Measurements from ENCODE around the gene DUSP18. TPM values are rescaled to one million over a fixed set of nuclear protein-coding genes. Genes with fewer than 3 reads are reported as not detected.

Gene DUSP18
- total and polyA plus RNA-seq, 9 of the 15 experiments (the other 6 are each of a cell fraction or from before 2014, with no cell fraction given), result 1.00 to 3.7 (median 1.5) TPM

- no peak overlapping the region for H2AFZ ChIP-seq (ENCODE audit: low read depth, low read length)
- ChIA-PET POLR2A (interaction anchor here (0.5 to 0.9 kb wide), 2 partner anchors 11 to 116 kb away, joined by 3 to 5 read pairs; no protein-coding TSS in a partner anchor), CTCF (ENCODE audit: low intra/inter-chr PET ratio) (no interaction called here)
- no peaks in the 10 kb centered on the region for H4K20me1 ChIP-seq (replicated peaks; ENCODE audit: control insufficient read depth, insufficient read depth, low read length)
- H3K4me2 ChIP-seq (ENCODE audit: insufficient read depth, low read length), result no peak overlapping the region
- H3K9me3 ChIP-seq (replicated peaks; ENCODE audit: control insufficient read depth, insufficient read depth, low read depth, low read length), result no peaks in the 10 kb centered on the region
- no TSS peak for BruUV-seq (replicated peaks)
- no peaks in the 10 kb centered on the region for H3K27me3 ChIP-seq (ENCODE audit: control insufficient read depth in 2 of 2, insufficient read depth in 2 of 2, low read length in 2 of 2)
- H3K9ac ChIP-seq (ENCODE audit: insufficient read depth in 1 of 2, low read depth in 2 of 2, low read length in 2 of 2), result no peak overlapping the region
- no peaks in the 10 kb centered on the region for H3K9me1 ChIP-seq (ENCODE audit: control insufficient read depth, insufficient read depth, low read length)
- no peak for ATAC-seq
- H3K36me3 ChIP-seq (ENCODE audit: control insufficient read depth, insufficient read depth, low read length), result no peaks in the 10 kb centered on the region
- intact Hi-C loops (cut with micrococcal nuclease), result no loop called here
- 37% methylated on average over 11 of the region's 11 CpGs for WGBS (ENCODE audit: insufficient coverage, low coverage, missing lambda C conversion rate)
- FAIRE-seq, result no peak
- DNase-seq (ENCODE audit: extremely low read depth in 1 of 4, low spot score in 3 of 4), result no peak
- peaks cover 3 to 8% of the 10 kb centered on the region in 2 experiments; a peak in 3 of 5 replicates for H3K4me1 ChIP-seq (replicated peaks in 1 of 2; ENCODE audit: control insufficient read depth in 2 of 2, insufficient read depth in 2 of 2, low read length in 2 of 2)
- in situ Hi-C loops (cut with MboI), result no loop called here
- no peaks in the 10 kb centered on the region for H3K79me2 ChIP-seq (ENCODE audit: control insufficient read depth, insufficient read depth, low read length)
- H3K4me3 ChIP-seq, result no peak overlapping the region
- no peak overlapping the region for H3K27ac ChIP-seq (ENCODE audit: extremely low read depth, low read depth, low read length)
- TF ChIP-seq, protein P1, sequence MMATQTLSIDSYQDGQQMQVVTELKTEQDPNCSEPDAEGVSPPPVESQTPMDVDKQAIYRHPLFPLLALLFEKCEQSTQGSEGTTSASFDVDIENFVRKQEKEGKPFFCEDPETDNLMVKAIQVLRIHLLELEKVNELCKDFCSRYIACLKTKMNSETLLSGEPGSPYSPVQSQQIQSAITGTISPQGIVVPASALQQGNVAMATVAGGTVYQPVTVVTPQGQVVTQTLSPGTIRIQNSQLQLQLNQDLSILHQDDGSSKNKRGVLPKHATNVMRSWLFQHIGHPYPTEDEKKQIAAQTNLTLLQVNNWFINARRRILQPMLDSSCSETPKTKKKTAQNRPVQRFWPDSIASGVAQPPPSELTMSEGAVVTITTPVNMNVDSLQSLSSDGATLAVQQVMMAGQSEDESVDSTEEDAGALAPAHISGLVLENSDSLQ (IDR thresholded peaks at IDR 0.05), result peak; percentile 40; the same call in 1 of the 2 replicates
- no peak for TF ChIP-seq KAT2B (IDR thresholded peaks at IDR 0.05; ENCODE audit: low read depth, low read length)
These were observed 38.3 kb upstream of the DUSP18 start for GRCh38 chr22:30705710-30706651.

DNA sequence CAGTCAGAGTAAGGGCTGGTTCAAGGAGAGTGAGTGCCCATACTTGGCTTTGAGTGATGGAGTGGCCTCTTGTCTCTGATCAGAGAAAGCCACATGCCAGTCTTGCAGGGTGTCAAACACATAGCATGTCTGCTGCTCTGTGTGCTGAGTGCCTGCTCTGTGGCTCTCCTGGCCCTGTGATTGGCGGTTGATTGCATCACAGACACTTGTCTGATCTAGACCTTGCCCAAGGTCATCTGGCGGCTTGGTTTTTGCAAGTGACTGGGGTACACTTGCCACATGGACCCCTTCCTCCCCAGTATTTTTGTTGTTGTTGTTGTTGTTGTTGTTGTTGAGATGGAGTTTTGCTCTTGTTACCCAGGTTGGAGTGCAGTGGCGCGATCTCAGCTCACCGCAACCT lies 37.3 kb upstream of the DUSP18 start:
- 65% methylated on average over 2 of the region's 5 CpGs for WGBS (ENCODE audit: insufficient coverage, low coverage, missing lambda C conversion rate)
- no peak overlapping the region for H3K27ac ChIP-seq (ENCODE audit: extremely low read depth, low read depth, low read length)
- in situ Hi-C loops (cut with MboI) (no loop called here), intact Hi-C loops (cut with micrococcal nuclease) (no loop called here)
- FAIRE-seq (no peak), DNase-seq (ENCODE audit: extremely low read depth in 1 of 4, low spot score in 3 of 4) (no peak), ATAC-seq (no peak)
- no peaks in the 10 kb centered on the region for H4K20me1 ChIP-seq (replicated peaks; ENCODE audit: control insufficient read depth, insufficient read depth, low read length)
- no TSS peak for BruUV-seq (replicated peaks)
- no peak overlapping the region for H3K4me3 ChIP-seq
- CTCF ChIA-PET (ENCODE audit: low intra/inter-chr PET ratio), result no interaction called here
- H3K79me2 ChIP-seq (ENCODE audit: control insufficient read depth, insufficient read depth, low read length), result no peaks in the 10 kb centered on the region
- no peaks in the 10 kb centered on the region for H3K27me3 ChIP-seq (ENCODE audit: control insufficient read depth in 2 of 2, insufficient read depth in 2 of 2, low read length in 2 of 2)
- H3K9ac ChIP-seq (ENCODE audit: insufficient read depth in 1 of 2, low read depth in 2 of 2, low read length in 2 of 2), result no peak overlapping the region
- H3K36me3 ChIP-seq (ENCODE audit: control insufficient read depth, insufficient read depth, low read length), result no peaks in the 10 kb centered on the region
- no peaks in the 10 kb centered on the region for H3K9me3 ChIP-seq (replicated peaks; ENCODE audit: control insufficient read depth, insufficient read depth, low read depth, low read length)
- peaks cover 3 to 8% of the 10 kb centered on the region in 2 experiments; a peak in 3 of 5 replicates for H3K4me1 ChIP-seq (replicated peaks in 1 of 2; ENCODE audit: control insufficient read depth in 2 of 2, insufficient read depth in 2 of 2, low read length in 2 of 2)
- no peak overlapping the region for H2AFZ ChIP-seq (ENCODE audit: low read depth, low read length)
- no peaks in the 10 kb centered on the region for H3K9me1 ChIP-seq (ENCODE audit: control insufficient read depth, insufficient read depth, low read length)
- POLR2A ChIA-PET, result no interaction called here
- no peak overlapping the region for H3K4me2 ChIP-seq (ENCODE audit: insufficient read depth, low read length)
- peak; percentile 84 for TF ChIP-seq ESRRA (IDR thresholded peaks at IDR 0.05; ENCODE audit: borderline replicate concordance, low read depth)
- TF ChIP-seq CEBPB (tag; IDR thresholded peaks at IDR 0.05), result peak; percentile 69
- no peak for TF ChIP-seq RBM14 (IDR thresholded peaks at IDR 0.05; ENCODE audit: borderline replicate concordance, insufficient read depth, low read depth, low read length)
- peak; percentile 46 for TF ChIP-seq L3MBTL2 (IDR thresholded peaks at IDR 0.05)
- no peak for TF ChIP-seq BRCA1 (IDR thresholded peaks at IDR 0.05)
- TF ChIP-seq BRCA1 (CRISPR knock-in tag; IDR thresholded peaks at IDR 0.05), result no peak
- peak; percentile 69 for TF ChIP-seq CEBPG (CRISPR knock-in tag; IDR thresholded peaks at IDR 0.05)
- peak in 1 of 2 experiments; percentile 21; a peak in 1 of 4 replicates for TF ChIP-seq CEBPG (tag; conservative IDR thresholded peaks at IDR 0.05 in 1 of 2, IDR thresholded peaks at IDR 0.05 in 1 of 2)
- TF ChIP-seq ZBTB33 (CRISPR knock-in tag; IDR thresholded peaks at IDR 0.05), result peak; percentile 79
- TF ChIP-seq ZNF668 (CRISPR knock-in tag; IDR thresholded peaks at IDR 0.05), result no peak

Measured in K562 (cell line).